ENCODE measurements around the gene CCDC83.

DNA sequence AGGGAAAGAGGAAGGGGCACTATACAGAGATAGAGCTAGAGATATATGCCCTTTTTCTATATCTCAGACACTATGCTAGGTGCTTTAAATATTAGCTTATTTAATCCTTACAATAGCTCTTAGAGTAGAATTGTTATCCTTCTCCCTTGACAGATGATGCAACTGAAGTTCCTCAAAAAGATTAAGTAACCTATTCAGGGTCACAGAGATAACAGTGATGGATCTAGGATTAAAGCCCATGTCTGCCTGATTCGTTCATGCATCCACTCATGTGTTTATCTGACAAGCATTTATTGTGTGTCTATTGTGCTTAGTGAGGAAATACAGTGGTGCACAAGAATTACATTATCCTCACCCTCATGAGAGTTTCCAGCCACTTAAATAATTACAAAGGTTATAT lies 8.7 kb downstream of the CCDC83 start:
- TF ChIP-seq, protein P1, sequence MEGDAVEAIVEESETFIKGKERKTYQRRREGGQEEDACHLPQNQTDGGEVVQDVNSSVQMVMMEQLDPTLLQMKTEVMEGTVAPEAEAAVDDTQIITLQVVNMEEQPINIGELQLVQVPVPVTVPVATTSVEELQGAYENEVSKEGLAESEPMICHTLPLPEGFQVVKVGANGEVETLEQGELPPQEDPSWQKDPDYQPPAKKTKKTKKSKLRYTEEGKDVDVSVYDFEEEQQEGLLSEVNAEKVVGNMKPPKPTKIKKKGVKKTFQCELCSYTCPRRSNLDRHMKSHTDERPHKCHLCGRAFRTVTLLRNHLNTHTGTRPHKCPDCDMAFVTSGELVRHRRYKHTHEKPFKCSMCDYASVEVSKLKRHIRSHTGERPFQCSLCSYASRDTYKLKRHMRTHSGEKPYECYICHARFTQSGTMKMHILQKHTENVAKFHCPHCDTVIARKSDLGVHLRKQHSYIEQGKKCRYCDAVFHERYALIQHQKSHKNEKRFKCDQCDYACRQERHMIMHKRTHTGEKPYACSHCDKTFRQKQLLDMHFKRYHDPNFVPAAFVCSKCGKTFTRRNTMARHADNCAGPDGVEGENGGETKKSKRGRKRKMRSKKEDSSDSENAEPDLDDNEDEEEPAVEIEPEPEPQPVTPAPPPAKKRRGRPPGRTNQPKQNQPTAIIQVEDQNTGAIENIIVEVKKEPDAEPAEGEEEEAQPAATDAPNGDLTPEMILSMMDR (conservative IDR thresholded peaks at IDR 0.05; ENCODE audit: low read depth in 2 of 2), result no peak
- no peak for TF ChIP-seq NANOG (IDR thresholded peaks at IDR 0.05; ENCODE audit: borderline replicate concordance)
- no peak for TF ChIP-seq CREB1 (CRISPR knock-in tag; IDR thresholded peaks at IDR 0.05; ENCODE audit: low read depth)
- TF ChIP-seq, protein P2, sequence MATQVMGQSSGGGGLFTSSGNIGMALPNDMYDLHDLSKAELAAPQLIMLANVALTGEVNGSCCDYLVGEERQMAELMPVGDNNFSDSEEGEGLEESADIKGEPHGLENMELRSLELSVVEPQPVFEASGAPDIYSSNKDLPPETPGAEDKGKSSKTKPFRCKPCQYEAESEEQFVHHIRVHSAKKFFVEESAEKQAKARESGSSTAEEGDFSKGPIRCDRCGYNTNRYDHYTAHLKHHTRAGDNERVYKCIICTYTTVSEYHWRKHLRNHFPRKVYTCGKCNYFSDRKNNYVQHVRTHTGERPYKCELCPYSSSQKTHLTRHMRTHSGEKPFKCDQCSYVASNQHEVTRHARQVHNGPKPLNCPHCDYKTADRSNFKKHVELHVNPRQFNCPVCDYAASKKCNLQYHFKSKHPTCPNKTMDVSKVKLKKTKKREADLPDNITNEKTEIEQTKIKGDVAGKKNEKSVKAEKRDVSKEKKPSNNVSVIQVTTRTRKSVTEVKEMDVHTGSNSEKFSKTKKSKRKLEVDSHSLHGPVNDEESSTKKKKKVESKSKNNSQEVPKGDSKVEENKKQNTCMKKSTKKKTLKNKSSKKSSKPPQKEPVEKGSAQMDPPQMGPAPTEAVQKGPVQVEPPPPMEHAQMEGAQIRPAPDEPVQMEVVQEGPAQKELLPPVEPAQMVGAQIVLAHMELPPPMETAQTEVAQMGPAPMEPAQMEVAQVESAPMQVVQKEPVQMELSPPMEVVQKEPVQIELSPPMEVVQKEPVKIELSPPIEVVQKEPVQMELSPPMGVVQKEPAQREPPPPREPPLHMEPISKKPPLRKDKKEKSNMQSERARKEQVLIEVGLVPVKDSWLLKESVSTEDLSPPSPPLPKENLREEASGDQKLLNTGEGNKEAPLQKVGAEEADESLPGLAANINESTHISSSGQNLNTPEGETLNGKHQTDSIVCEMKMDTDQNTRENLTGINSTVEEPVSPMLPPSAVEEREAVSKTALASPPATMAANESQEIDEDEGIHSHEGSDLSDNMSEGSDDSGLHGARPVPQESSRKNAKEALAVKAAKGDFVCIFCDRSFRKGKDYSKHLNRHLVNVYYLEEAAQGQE (IDR thresholded peaks at IDR 0.05; ENCODE audit: unreplicated experiment), result no peak
- TF ChIP-seq POLR2AphosphoS5 (IDR thresholded peaks at IDR 0.05; ENCODE audit: low read depth), result no peak
- no peak for TF ChIP-seq EZH2 (IDR thresholded peaks at IDR 0.05; ENCODE audit: low read depth, unreplicated experiment)
- TF ChIP-seq JUNB (IDR thresholded peaks at IDR 0.05; ENCODE audit: unreplicated experiment), result no peak
- TF ChIP-seq EZH2phosphoT487 (IDR thresholded peaks at IDR 0.05; ENCODE audit: unreplicated experiment), result no peak
- TF ChIP-seq, protein P3, sequence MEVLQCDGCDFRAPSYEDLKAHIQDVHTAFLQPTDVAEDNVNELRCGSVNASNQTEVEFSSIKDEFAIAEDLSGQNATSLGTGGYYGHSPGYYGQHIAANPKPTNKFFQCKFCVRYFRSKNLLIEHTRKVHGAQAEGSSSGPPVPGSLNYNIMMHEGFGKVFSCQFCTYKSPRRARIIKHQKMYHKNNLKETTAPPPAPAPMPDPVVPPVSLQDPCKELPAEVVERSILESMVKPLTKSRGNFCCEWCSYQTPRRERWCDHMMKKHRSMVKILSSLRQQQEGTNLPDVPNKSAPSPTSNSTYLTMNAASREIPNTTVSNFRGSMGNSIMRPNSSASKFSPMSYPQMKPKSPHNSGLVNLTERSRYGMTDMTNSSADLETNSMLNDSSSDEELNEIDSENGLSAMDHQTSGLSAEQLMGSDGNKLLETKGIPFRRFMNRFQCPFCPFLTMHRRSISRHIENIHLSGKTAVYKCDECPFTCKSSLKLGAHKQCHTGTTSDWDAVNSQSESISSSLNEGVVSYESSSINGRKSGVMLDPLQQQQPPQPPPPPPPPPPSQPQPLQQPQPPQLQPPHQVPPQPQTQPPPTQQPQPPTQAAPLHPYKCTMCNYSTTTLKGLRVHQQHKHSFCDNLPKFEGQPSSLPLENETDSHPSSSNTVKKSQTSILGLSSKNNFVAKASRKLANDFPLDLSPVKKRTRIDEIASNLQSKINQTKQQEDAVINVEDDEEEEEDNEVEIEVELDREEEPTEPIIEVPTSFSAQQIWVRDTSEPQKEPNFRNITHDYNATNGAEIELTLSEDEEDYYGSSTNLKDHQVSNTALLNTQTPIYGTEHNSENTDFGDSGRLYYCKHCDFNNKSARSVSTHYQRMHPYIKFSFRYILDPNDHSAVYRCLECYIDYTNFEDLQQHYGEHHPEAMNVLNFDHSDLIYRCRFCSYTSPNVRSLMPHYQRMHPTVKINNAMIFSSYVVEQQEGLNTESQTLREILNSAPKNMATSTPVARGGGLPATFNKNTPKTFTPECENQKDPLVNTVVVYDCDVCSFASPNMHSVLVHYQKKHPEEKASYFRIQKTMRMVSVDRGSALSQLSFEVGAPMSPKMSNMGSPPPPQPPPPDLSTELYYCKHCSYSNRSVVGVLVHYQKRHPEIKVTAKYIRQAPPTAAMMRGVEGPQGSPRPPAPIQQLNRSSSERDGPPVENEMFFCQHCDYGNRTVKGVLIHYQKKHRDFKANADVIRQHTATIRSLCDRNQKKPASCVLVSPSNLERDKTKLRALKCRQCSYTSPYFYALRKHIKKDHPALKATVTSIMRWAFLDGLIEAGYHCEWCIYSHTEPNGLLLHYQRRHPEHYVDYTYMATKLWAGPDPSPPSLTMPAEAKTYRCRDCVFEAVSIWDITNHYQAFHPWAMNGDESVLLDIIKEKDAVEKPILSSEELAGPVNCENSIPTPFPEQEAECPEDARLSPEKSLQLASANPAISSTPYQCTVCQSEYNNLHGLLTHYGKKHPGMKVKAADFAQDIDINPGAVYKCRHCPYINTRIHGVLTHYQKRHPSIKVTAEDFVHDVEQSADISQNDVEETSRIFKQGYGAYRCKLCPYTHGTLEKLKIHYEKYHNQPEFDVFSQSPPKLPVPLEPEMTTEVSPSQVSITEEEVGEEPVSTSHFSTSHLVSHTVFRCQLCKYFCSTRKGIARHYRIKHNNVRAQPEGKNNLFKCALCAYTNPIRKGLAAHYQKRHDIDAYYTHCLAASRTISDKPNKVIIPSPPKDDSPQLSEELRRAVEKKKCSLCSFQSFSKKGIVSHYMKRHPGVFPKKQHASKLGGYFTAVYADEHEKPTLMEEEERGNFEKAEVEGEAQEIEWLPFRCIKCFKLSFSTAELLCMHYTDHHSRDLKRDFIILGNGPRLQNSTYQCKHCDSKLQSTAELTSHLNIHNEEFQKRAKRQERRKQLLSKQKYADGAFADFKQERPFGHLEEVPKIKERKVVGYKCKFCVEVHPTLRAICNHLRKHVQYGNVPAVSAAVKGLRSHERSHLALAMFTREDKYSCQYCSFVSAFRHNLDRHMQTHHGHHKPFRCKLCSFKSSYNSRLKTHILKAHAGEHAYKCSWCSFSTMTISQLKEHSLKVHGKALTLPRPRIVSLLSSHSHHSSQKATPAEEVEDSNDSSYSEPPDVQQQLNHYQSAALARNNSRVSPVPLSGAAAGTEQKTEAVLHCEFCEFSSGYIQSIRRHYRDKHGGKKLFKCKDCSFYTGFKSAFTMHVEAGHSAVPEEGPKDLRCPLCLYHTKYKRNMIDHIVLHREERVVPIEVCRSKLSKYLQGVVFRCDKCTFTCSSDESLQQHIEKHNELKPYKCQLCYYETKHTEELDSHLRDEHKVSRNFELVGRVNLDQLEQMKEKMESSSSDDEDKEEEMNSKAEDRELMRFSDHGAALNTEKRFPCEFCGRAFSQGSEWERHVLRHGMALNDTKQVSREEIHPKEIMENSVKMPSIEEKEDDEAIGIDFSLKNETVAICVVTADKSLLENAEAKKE (CRISPR knock-in tag; IDR thresholded peaks at IDR 0.05), result no peak
- TF ChIP-seq, protein P4, sequence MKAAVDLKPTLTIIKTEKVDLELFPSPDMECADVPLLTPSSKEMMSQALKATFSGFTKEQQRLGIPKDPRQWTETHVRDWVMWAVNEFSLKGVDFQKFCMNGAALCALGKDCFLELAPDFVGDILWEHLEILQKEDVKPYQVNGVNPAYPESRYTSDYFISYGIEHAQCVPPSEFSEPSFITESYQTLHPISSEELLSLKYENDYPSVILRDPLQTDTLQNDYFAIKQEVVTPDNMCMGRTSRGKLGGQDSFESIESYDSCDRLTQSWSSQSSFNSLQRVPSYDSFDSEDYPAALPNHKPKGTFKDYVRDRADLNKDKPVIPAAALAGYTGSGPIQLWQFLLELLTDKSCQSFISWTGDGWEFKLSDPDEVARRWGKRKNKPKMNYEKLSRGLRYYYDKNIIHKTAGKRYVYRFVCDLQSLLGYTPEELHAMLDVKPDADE (IDR thresholded peaks at IDR 0.05), result no peak
- no peak for TF ChIP-seq ZNF331 (CRISPR knock-in tag; IDR thresholded peaks at IDR 0.05; ENCODE audit: low read depth)
- TF ChIP-seq STAT1 (IDR thresholded peaks at IDR 0.05; ENCODE audit: unreplicated experiment), result no peak
